MG63 (cell line): ENCODE measurements around the gene RB1. TPM values are rescaled to one million over a fixed set of nuclear protein-coding genes. Genes with fewer than 3 reads are reported as not detected.
A peak's percentile ranks its signal among the peaks of the same experiment; 100 is the strongest.

Source experiments
- DNase-seq: peaks from one replicate; pipeline ENCODE4 v3.0.0-alpha.2; 2020
- H3K27me3 ChIP-seq: fragments of 250-450 bp; sonication (Bioruptor Pico); 2 replicates; pipeline ENCODE4 v1.5.1; 2020; ENCODE audit warnings: mild to moderate bottlenecking, moderate library complexity
- H3K36me3 ChIP-seq: fragments of 250-450 bp; sonication (Bioruptor Pico); 2 replicates; pipeline ENCODE4 v1.5.1; 2020; ENCODE audit warnings: mild to moderate bottlenecking, moderate library complexity
- H3K4me3 ChIP-seq: fragments of 250-450 bp; sonication (Bioruptor Pico); 2 replicates; pipeline ENCODE4 v1.5.1; 2020; ENCODE audit warnings: mild to moderate bottlenecking, moderate library complexity
- H3K9me3 ChIP-seq: fragments of 250-450 bp; sonication (Bioruptor Pico); 2 replicates; pipeline ENCODE4 v1.5.1; 2020; ENCODE audit warnings: mild to moderate bottlenecking, moderate library complexity
- total RNA-seq: library from RNA; depleted of rRNA; stranded (reverse); fragments of >200 nt; shearing (Covaris generic); gene quantifications from 2 replicates; pipeline ENCODE4 v1.2.3, GENCODE V29; 2014; ENCODE audit warnings: low replicate concordance

Gene RB1
- total RNA-seq, 1 experiment from 2014 or later: 27.0 TPM

GRCh38 chr13:48291730-48292129 lies 11.8 kb upstream of the RB1 start:
- Histone ChIP-seq H3K36me3 (no peaks in the 10 kb centered on the region), H3K4me3 (no peak overlapping the region), H3K27me3 (no peaks in the 10 kb centered on the region; the same call in 1 of the 2 replicates), H3K9me3 (no peaks in the 10 kb centered on the region)
- DNase-seq: no peak

- H3K36me3 ChIP-seq: no peaks in the 10 kb centered on the region
- H3K9me3 ChIP-seq: no peaks in the 10 kb centered on the region
- no peak for DNase-seq
- no peaks in the 10 kb centered on the region; the same call in 1 of the 2 replicates for H3K27me3 ChIP-seq
- no peak overlapping the region for H3K4me3 ChIP-seq
These were observed 10.9 kb upstream of the RB1 start for GRCh38 chr13:48292650-48293049.

- no peak for DNase-seq
- no peak overlapping the region for H3K4me3 ChIP-seq
- no peaks in the 10 kb centered on the region for H3K9me3 ChIP-seq
- H3K27me3 ChIP-seq: no peaks in the 10 kb centered on the region
- no peaks in the 10 kb centered on the region for H3K36me3 ChIP-seq
These were observed 8.9 kb upstream of the RB1 start for GRCh38 chr13:48294653-48295052.

- Histone ChIP-seq H3K9me3 (no peaks in the 10 kb centered on the region), H3K27me3 (no peaks in the 10 kb centered on the region), H3K4me3 (no peak overlapping the region), H3K36me3 (no peaks in the 10 kb centered on the region)
- DNase-seq: no peak
These were observed 8.3 kb upstream of the RB1 start for GRCh38 chr13:48295271-48295670.

GRCh38 chr13:48296528-48296927 lies 7.0 kb upstream of the RB1 start:
- Histone ChIP-seq H3K36me3 (no peaks in the 10 kb centered on the region), H3K9me3 (no peaks in the 10 kb centered on the region), H3K4me3 (no peak overlapping the region), H3K27me3 (no peaks in the 10 kb centered on the region)
- no peak for DNase-seq

GRCh38 chr13:48297131-48297786 lies 6.3 kb upstream of the RB1 start:
- Histone ChIP-seq H3K36me3 (no peaks in the 10 kb centered on the region), H3K4me3 (no peak overlapping the region), H3K27me3 (no peaks in the 10 kb centered on the region), H3K9me3 (no peaks in the 10 kb centered on the region)
- DNase-seq: no peak

GRCh38 chr13:48299591-48299990 lies 4.0 kb upstream of the RB1 start:
- no peak for DNase-seq
- H3K27me3 ChIP-seq: no peaks in the 10 kb centered on the region
- no peak overlapping the region for H3K4me3 ChIP-seq
- H3K9me3 ChIP-seq: no peaks in the 10 kb centered on the region
- no peaks in the 10 kb centered on the region for H3K36me3 ChIP-seq

- Histone ChIP-seq H3K4me3 (peak overlapping the region; percentile 72), H3K36me3 (peaks cover 6% of the 10 kb centered on the region), H3K9me3 (no peaks in the 10 kb centered on the region), H3K27me3 (no peaks in the 10 kb centered on the region)
- DNase-seq: no peak
These were observed 636 bp upstream of the RB1 start for GRCh38 chr13:48302871-48303358.

GRCh38 chr13:48304143-48304876 lies 759 bp downstream of the RB1 start:
- peak; percentile 45 for DNase-seq
- H3K27me3 ChIP-seq: no peaks in the 10 kb centered on the region
- H3K4me3 ChIP-seq: peak overlapping the region; percentile 72
- H3K36me3 ChIP-seq: peaks cover 13% of the 10 kb centered on the region
- no peaks in the 10 kb centered on the region for H3K9me3 ChIP-seq

GRCh38 chr13:48311223-48311622 lies 7.7 kb downstream of the RB1 start:
- Histone ChIP-seq H3K9me3 (0 out of 2 replicates have a peak, but pooled peaks cover 3% of the 10 kb centered on the region), H3K27me3 (no peaks in the 10 kb centered on the region), H3K4me3 (no peak overlapping the region), H3K36me3 (peaks cover 35% of the 10 kb centered on the region)
- DNase-seq: no peak

GRCh38 chr13:48315969-48316650 lies 12.6 kb downstream of the RB1 start:
- DNase-seq: no peak
- Histone ChIP-seq H3K9me3 (0 out of 2 replicates have a peak, but pooled peaks cover 3% of the 10 kb centered on the region), H3K27me3 (no peaks in the 10 kb centered on the region)

GRCh38 chr13:48316826-48317510 lies 13.4 kb downstream of the RB1 start:
- DNase-seq: no peak
- H3K4me3 ChIP-seq: no peak overlapping the region
- H3K27me3 ChIP-seq: no peaks in the 10 kb centered on the region

More at GRCh38 chr13:48315969-48316650, 12.6 kb downstream of the RB1 start:
- Histone ChIP-seq H3K36me3 (peaks cover 49% of the 10 kb centered on the region), H3K4me3 (no peak overlapping the region)

GRCh38 chr13:48317511-48318376 lies 14.2 kb downstream of the RB1 start:
- Histone ChIP-seq H3K27me3 (no peaks in the 10 kb centered on the region), H3K36me3 (peaks cover 46% of the 10 kb centered on the region), H3K4me3 (no peak overlapping the region), H3K9me3 (0 out of 2 replicates have a peak, but pooled peaks cover 3% of the 10 kb centered on the region)
- DNase-seq: no peak

More at GRCh38 chr13:48316826-48317510, 13.4 kb downstream of the RB1 start:
- H3K36me3 ChIP-seq: peaks cover 52% of the 10 kb centered on the region
- 0 out of 2 replicates have a peak, but pooled peaks cover 3% of the 10 kb centered on the region for H3K9me3 ChIP-seq

- DNase-seq: no peak
- Histone ChIP-seq H3K9me3 (0 out of 2 replicates have a peak, but pooled peaks cover 4% of the 10 kb centered on the region), H3K27me3 (no peaks in the 10 kb centered on the region), H3K36me3 (peaks cover 46% of the 10 kb centered on the region), H3K4me3 (no peak overlapping the region)
These were observed 14.8 kb downstream of the RB1 start for GRCh38 chr13:48318377-48318811.

GRCh38 chr13:48318821-48319511 lies 15.4 kb downstream of the RB1 start:
- Histone ChIP-seq H3K4me3 (no peak overlapping the region), H3K9me3 (0 out of 2 replicates have a peak, but pooled peaks cover 2% of the 10 kb centered on the region), H3K36me3 (peaks cover 43% of the 10 kb centered on the region), H3K27me3 (no peaks in the 10 kb centered on the region)
- no peak for DNase-seq
